Gastrocnemius medialis (tissue), 4 donors: ENCODE data around the gene ACTN4.

Experiments used
- CTCF ChIP-seq, 5 experiments: fragments of 450-650 bp in 3 of 5; fragments of 200-600 bp in 2 of 5; sonication (generic) in 2 of 5; IDR thresholded peaks in 4 of 5; conservative IDR thresholded peaks in 1 of 5; 1 replicate in 4 of 5; 2 replicates in 1 of 5; pipeline ENCODE4 v1.5.1; 2016 to 2019; ENCODE audit warnings: antibody characterized with exemption in 5 of 5, mild to moderate bottlenecking in 3 of 5, moderate library complexity in 3 of 5
- POLR2A ChIP-seq, 2 donors: fragments of 450-650 bp; IDR thresholded peaks; one replicate each; pipeline ENCODE4 v1.6.1; 2017; ENCODE audit warnings: antibody characterized with exemption in 2 of 2, mild to moderate bottlenecking in 2 of 2, moderate library complexity in 2 of 2

GRCh38 chr19:38703509-38703908 is 56.1 kb downstream of the ACTN4 start:
- no peak for TF ChIP-seq CTCF (IDR thresholded peaks at IDR 0.05 in 4 of 5, conservative IDR thresholded peaks at IDR 0.05 in 1 of 5)
- TF ChIP-seq POLR2A (IDR thresholded peaks at IDR 0.05) = no peak
